Measurements from ENCODE around the gene CD9.
"Not testable (repeated sequence)": the region's sequence is repeated elsewhere in the genome, so short reads cannot be mapped to it uniquely, and the experiment has no call there.

GRCh38 chr12:6159166-6160011, 40.8 kb upstream of the CD9 start:
- TF ChIP-seq CTCF (conservative IDR thresholded peaks at IDR 0.05); ZFX (IDR thresholded peaks at IDR 0.05): not testable (repeated sequence)
